ENCODE data around the gene SLC7A10.

SLC7A10 gene

DNA sequence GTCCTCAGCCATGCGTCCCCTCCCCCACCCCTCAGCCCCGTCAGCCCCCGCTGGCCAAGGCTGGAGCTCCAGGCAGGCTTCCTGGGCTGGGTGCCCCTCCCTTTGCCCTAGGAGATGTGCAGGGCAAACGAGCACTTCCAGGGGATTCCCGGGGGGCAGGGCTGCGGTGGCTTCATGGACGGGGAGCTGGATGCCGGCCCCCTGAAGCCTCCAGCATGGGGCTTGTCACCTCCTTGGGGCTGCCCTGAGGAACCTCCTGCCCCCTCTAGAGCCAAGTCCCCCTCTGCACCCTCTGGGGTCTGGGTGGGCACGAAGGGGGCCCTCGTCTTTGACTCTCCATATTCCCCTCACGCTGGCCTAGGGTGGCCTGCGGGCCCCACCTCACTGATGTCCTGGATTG, 25.4 kb upstream of the SLC7A10 start:
- POLR2A ChIA-PET (ENCODE audit: low non-redundant PET), result no interaction called here
- no peak overlapping the region for H3K27ac ChIP-seq
- TF ChIP-seq, protein P1, sequence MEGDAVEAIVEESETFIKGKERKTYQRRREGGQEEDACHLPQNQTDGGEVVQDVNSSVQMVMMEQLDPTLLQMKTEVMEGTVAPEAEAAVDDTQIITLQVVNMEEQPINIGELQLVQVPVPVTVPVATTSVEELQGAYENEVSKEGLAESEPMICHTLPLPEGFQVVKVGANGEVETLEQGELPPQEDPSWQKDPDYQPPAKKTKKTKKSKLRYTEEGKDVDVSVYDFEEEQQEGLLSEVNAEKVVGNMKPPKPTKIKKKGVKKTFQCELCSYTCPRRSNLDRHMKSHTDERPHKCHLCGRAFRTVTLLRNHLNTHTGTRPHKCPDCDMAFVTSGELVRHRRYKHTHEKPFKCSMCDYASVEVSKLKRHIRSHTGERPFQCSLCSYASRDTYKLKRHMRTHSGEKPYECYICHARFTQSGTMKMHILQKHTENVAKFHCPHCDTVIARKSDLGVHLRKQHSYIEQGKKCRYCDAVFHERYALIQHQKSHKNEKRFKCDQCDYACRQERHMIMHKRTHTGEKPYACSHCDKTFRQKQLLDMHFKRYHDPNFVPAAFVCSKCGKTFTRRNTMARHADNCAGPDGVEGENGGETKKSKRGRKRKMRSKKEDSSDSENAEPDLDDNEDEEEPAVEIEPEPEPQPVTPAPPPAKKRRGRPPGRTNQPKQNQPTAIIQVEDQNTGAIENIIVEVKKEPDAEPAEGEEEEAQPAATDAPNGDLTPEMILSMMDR (conservative IDR thresholded peaks at IDR 0.05; ENCODE audit: low read depth), result no peak
- DNase-seq (ENCODE audit: low spot score), result no peak
- CTCF ChIA-PET, result no interaction called here

DNA sequence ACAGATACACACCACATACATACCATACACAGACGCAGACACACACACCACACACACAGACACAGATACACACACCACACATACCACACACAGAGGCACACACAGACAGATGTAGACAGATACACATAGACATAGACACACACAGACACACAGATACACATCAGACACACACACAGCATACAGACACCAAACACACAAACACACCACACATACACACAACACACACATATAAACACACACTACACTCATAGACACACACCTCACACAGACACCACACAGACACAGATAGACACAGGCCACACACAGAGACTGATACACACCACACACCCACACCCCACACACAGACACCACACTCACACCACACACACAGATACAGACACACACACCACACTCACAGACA, 24.9 kb upstream of the SLC7A10 start:
- CTCF ChIA-PET, result no interaction called here
- POLR2A ChIA-PET (ENCODE audit: low non-redundant PET), result no interaction called here
- TF ChIP-seq, protein P1 (conservative IDR thresholded peaks at IDR 0.05; ENCODE audit: low read depth), result no peak

DNA sequence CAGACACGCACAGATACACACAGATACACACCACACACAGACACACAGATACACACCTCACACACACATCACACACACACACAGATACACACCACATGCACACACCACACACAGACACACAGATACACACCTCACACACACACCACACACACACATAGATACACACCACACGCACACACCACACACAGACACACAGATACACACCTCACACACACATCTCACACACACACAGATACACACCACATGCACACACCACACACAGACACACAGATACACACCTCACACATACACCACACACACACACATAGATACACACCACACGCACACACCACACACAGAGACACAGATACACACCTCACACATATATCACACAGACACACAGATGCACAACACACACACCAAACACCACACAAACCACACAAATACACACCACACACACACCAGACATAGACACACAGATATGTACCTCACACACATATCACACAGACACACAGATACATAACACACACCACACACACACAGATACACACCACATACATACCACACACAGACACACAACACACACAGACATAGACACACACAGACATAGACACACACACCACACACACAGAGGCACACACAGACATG, 24.2 kb upstream of the SLC7A10 start:
- TF ChIP-seq, protein P1 (conservative IDR thresholded peaks at IDR 0.05; ENCODE audit: low read depth), result no peak
- H3K27ac ChIP-seq, result no peak overlapping the region
- POLR2A ChIA-PET (ENCODE audit: low non-redundant PET), result no interaction called here
- CTCF ChIA-PET, result interaction anchor here (1.1 to 1.2 kb wide), 2 partner anchors 51 to 157 kb away, joined by 3 to 6 read pairs; no protein-coding TSS in a partner anchor
- no peak for DNase-seq (ENCODE audit: low spot score)

More for the DNA sequence above, 24.9 kb upstream of the SLC7A10 start:
- no peak for DNase-seq (ENCODE audit: low spot score)
- H3K27ac ChIP-seq, result no peak overlapping the region

DNA sequence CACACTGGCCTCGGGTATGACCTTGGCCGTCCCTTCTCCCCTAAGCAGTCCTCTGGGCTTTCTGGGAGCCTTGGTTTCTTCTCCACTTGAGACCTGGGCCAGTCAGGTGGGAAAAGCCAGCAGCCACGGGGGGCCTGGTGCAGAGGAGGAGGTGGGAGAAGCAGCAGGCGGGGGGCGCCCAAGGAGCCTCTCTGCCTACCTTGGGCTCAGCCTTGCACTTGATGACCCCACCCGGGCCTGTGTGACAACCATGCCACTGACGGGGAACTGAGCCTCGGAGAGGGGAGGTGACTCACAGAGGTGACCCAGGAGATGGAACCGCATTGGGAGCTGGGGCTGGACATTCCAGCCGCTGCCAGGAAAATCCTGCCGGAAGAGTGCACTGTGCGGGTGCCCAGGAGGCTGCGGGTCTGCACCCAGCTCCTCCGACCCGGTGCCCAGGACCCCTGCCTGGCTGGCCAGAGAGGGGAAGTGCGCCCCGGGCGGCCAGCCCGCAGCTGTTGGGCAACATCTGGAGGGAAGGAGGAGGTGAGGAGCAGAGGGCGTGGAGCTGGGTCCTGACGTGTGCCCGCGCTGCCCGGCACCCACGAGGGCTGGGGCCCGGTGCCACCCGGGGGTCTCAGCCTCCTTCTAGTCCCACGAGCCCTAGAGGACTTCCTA, 23.4 kb upstream of the SLC7A10 start:
- CTCF ChIA-PET, result interaction anchor here (0.6 to 1.2 kb wide), 3 partner anchors 45 to 158 kb away, joined by 3 to 6 read pairs (median 3); no protein-coding TSS in a partner anchor
- peak; percentile 20 for DNase-seq (ENCODE audit: low spot score)
- no peak overlapping the region for H3K27ac ChIP-seq
- TF ChIP-seq, protein P1 (conservative IDR thresholded peaks at IDR 0.05; ENCODE audit: low read depth), result no peak
- POLR2A ChIA-PET (ENCODE audit: low non-redundant PET), result interaction anchor here (0.8 kb wide), 1 partner anchor 128 kb away, joined by 4 read pairs; no protein-coding TSS in a partner anchor

DNA sequence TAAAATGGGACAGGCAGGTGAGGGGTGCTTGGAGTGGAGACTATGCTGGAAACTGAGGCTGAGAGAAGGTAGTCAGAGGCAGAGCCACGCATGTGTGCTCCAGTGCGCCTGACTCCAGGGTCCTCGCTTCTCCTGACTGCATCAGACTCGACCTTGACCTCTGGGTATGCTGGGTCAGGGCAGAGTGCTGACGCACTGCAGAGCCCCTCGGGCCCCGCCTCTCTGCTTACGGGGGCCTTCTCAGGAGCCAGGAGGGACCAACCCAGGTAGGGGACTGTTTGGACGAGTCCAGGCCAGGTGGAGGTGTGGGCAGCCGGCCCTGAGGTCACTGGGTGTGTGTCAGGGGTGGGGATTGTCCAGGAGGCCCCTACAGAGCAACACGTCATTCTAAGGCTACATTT, 22.9 kb upstream of the SLC7A10 start:
- POLR2A ChIA-PET (ENCODE audit: low non-redundant PET), result interaction anchor here (0.8 kb wide), 1 partner anchor 128 kb away, joined by 4 read pairs; no protein-coding TSS in a partner anchor

DNA sequence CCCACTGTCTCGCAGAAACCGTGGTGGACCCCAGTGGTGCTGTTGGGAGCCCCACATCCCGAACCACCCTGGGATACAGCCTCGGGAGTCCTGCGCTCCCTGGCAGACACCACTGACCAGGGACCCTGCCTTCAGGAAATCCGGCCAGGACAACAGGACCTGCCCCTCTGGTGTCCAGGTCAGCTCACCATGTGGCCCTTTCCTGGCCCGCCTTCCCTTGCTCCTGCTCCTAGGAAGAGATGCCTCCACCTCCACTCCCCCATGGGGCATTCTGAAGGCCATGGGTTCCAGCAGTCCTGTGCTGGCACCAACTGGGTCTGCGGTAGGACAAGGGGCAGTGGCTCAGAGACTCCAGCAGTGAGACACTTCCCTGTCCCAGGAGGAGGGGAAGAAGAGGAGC, 22.5 kb upstream of the SLC7A10 start:
- no peak for DNase-seq (ENCODE audit: low spot score)
- no peak overlapping the region for H3K27ac ChIP-seq
- ChIA-PET CTCF (interaction anchor here (0.5 to 1.1 kb wide), 3 partner anchors 36 to 159 kb away, joined by 3 read pairs; no protein-coding TSS in a partner anchor), POLR2A (ENCODE audit: low non-redundant PET) (no interaction called here)
- TF ChIP-seq, protein P1 (conservative IDR thresholded peaks at IDR 0.05; ENCODE audit: low read depth), result no peak

More for the DNA sequence above, 22.9 kb upstream of the SLC7A10 start:
- CTCF ChIA-PET, result interaction anchor here (0.6 to 1.2 kb wide), 4 partner anchors 36 to 158 kb away, joined by 3 to 6 read pairs (median 3); no protein-coding TSS in a partner anchor
- no peak overlapping the region for H3K27ac ChIP-seq
- DNase-seq (ENCODE audit: low spot score), result no peak
- TF ChIP-seq, protein P1 (conservative IDR thresholded peaks at IDR 0.05; ENCODE audit: low read depth), result no peak
